ENCODE results near the gene TEX38. TPM values are rescaled to one million over a fixed set of nuclear protein-coding genes. Genes with fewer than 3 reads are reported as not detected.
A peak's percentile ranks its signal among the peaks of the same experiment; 100 is the strongest.

Gene TEX38
- total RNA-seq, 1 experiment from 2014 or later, result not detected

GRCh38 chr1:46623743-46624644 is 47.7 kb upstream of the TEX38 start:
- no peak overlapping the region for H3K9ac ChIP-seq (ENCODE audit: low read length)
- CTCF ChIA-PET, result no interaction called here
- ATAC-seq, result no peak

DNA sequence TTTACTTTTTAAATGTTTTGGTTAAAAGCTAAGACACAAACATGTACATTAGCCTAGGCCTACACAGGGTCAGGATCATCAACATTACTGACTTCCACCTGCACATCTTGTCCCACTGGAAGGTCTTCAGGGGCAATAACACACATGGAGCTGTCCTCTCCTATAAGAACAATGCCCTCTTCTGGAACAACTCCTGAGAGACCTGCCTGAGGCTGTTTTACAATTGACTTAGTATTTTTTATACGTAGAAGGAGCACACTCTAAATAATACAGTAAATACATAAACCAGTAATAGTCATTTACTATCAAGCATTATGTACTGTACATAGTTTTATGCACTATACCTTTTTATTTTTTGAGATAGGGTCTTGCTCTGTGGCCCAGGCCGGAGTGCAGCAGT is 40.9 kb upstream of the TEX38 start:
- Histone ChIP-seq H3K9me3 (ENCODE audit: low read length) (no peaks in the 10 kb centered on the region), H3K27me3 (ENCODE audit: low read length) (no peaks in the 10 kb centered on the region), H3K4me1 (ENCODE audit: insufficient read depth, low read length) (no peaks in the 10 kb centered on the region), H2AFZ (ENCODE audit: low read length) (no peak overlapping the region), H3F3A (ENCODE audit: low read length, unreplicated experiment) (no peaks in the 10 kb centered on the region), H3K9ac (ENCODE audit: low read length) (no peak overlapping the region), H3K36me3 (ENCODE audit: low read depth, low read length) (peaks cover 16% of the 10 kb centered on the region; the same call in 1 of the 2 replicates), H3K4me2 (ENCODE audit: low read length) (no peak overlapping the region), H3K27ac (ENCODE audit: low read length) (no peak overlapping the region), H3K9me2 (replicated peaks; ENCODE audit: low read length) (no peaks in the 10 kb centered on the region), H3K79me2 (ENCODE audit: low read length) (no peaks in the 10 kb centered on the region), H4K20me1 (ENCODE audit: low read length) (no peaks in the 10 kb centered on the region), H3K4me3 (ENCODE audit: low read length) (no peak overlapping the region)
- ATAC-seq (peak; percentile 56), DNase-seq (peak; percentile 21)
- no TSS peak for BruUV-seq (replicated peaks)
- intact Hi-C loops (cut with micrococcal nuclease), result no loop called here
- no peak for TF ChIP-seq EZH2phosphoT487 (IDR thresholded peaks at IDR 0.05; ENCODE audit: borderline replicate concordance, low read length)
- no peak for TF ChIP-seq EZH2 (IDR thresholded peaks at IDR 0.05; ENCODE audit: low read length, unreplicated experiment)
- TF ChIP-seq CTCF (conservative IDR thresholded peaks at IDR 0.05; ENCODE audit: low read depth, low read length), result no peak
- POLR2A ChIA-PET (ENCODE audit: unreplicated experiment), result interaction anchor here (0.7 kb wide), 1 partner anchor 9 kb away, joined by 3 read pairs; no protein-coding TSS in a partner anchor
- CTCF ChIA-PET, result interaction anchor here (0.5 kb wide), 1 partner anchor 188 kb away, joined by 3 read pairs; no protein-coding TSS in a partner anchor

More at GRCh38 chr1:46623743-46624644, 47.7 kb upstream of the TEX38 start:
- Histone ChIP-seq H3K4me1 (ENCODE audit: insufficient read depth, low read length) (peaks cover 23% of the 10 kb centered on the region), H2AFZ (ENCODE audit: low read length) (no peak overlapping the region), H3K9me3 (ENCODE audit: low read length) (no peaks in the 10 kb centered on the region), H3F3A (ENCODE audit: low read length, unreplicated experiment) (no peaks in the 10 kb centered on the region), H3K79me2 (ENCODE audit: low read length) (no peaks in the 10 kb centered on the region), H3K36me3 (ENCODE audit: low read depth, low read length) (no peaks in the 10 kb centered on the region), H3K4me2 (ENCODE audit: low read length) (no peak overlapping the region), H3K9me2 (replicated peaks; ENCODE audit: low read length) (no peaks in the 10 kb centered on the region), H3K27ac (ENCODE audit: low read length) (no peak overlapping the region), H3K4me3 (ENCODE audit: low read length) (no peak overlapping the region), H3K27me3 (ENCODE audit: low read length) (no peaks in the 10 kb centered on the region), H4K20me1 (ENCODE audit: low read length) (no peaks in the 10 kb centered on the region)
- no peak for TF ChIP-seq CTCF (conservative IDR thresholded peaks at IDR 0.05; ENCODE audit: low read depth, low read length)
- TF ChIP-seq EZH2 (IDR thresholded peaks at IDR 0.05; ENCODE audit: low read length, unreplicated experiment), result no peak
- TF ChIP-seq EZH2phosphoT487 (IDR thresholded peaks at IDR 0.05; ENCODE audit: borderline replicate concordance, low read length), result no peak
- POLR2A ChIA-PET (ENCODE audit: unreplicated experiment), result no interaction called here
- intact Hi-C loops (cut with micrococcal nuclease), result loop anchor here (2.0 kb wide), 2 partner anchors 19 to 95 kb away; partner anchors contain the start of gene EFCAB14
- no TSS peak for BruUV-seq (replicated peaks)
- DNase-seq, result no peak

GRCh38 chr1:46635205-46635604 is 36.4 kb upstream of the TEX38 start:
- intact Hi-C loops (cut with micrococcal nuclease), result no loop called here
- H3K4me1 ChIP-seq (ENCODE audit: insufficient read depth, low read length), result no peaks in the 10 kb centered on the region
- no peak for DNase-seq
- no peak overlapping the region for H3K4me3 ChIP-seq (ENCODE audit: low read length)
- H3K79me2 ChIP-seq (ENCODE audit: low read length), result no peaks in the 10 kb centered on the region
- H3K27ac ChIP-seq (ENCODE audit: low read length), result no peak overlapping the region
- H3K36me3 ChIP-seq (ENCODE audit: low read depth, low read length), result peaks cover 16% of the 10 kb centered on the region; the same call in 1 of the 2 replicates
- TF ChIP-seq EZH2 (IDR thresholded peaks at IDR 0.05; ENCODE audit: low read length, unreplicated experiment) (no peak), EZH2phosphoT487 (IDR thresholded peaks at IDR 0.05; ENCODE audit: borderline replicate concordance, low read length) (no peak), CTCF (conservative IDR thresholded peaks at IDR 0.05; ENCODE audit: low read depth, low read length) (no peak)
- no peaks in the 10 kb centered on the region for H4K20me1 ChIP-seq (ENCODE audit: low read length)
- H2AFZ ChIP-seq (ENCODE audit: low read length), result no peak overlapping the region
- no peaks in the 10 kb centered on the region for H3F3A ChIP-seq (ENCODE audit: low read length, unreplicated experiment)
- ATAC-seq, result no peak
- H3K9ac ChIP-seq (ENCODE audit: low read length), result no peak overlapping the region
- no peaks in the 10 kb centered on the region for H3K9me2 ChIP-seq (replicated peaks; ENCODE audit: low read length)
- POLR2A ChIA-PET (ENCODE audit: unreplicated experiment), result no interaction called here
- TSS peak; percentile 56 for BruUV-seq (replicated peaks)
- H3K9me3 ChIP-seq (ENCODE audit: low read length), result no peaks in the 10 kb centered on the region
- H3K4me2 ChIP-seq (ENCODE audit: low read length), result no peak overlapping the region
- H3K27me3 ChIP-seq (ENCODE audit: low read length), result no peaks in the 10 kb centered on the region
- CTCF ChIA-PET, result no interaction called here
